ENCODE results near the gene NUDT22.
A peak's percentile ranks its signal among the peaks of the same experiment; 100 is the strongest.

The NUDT22 gene

DNA sequence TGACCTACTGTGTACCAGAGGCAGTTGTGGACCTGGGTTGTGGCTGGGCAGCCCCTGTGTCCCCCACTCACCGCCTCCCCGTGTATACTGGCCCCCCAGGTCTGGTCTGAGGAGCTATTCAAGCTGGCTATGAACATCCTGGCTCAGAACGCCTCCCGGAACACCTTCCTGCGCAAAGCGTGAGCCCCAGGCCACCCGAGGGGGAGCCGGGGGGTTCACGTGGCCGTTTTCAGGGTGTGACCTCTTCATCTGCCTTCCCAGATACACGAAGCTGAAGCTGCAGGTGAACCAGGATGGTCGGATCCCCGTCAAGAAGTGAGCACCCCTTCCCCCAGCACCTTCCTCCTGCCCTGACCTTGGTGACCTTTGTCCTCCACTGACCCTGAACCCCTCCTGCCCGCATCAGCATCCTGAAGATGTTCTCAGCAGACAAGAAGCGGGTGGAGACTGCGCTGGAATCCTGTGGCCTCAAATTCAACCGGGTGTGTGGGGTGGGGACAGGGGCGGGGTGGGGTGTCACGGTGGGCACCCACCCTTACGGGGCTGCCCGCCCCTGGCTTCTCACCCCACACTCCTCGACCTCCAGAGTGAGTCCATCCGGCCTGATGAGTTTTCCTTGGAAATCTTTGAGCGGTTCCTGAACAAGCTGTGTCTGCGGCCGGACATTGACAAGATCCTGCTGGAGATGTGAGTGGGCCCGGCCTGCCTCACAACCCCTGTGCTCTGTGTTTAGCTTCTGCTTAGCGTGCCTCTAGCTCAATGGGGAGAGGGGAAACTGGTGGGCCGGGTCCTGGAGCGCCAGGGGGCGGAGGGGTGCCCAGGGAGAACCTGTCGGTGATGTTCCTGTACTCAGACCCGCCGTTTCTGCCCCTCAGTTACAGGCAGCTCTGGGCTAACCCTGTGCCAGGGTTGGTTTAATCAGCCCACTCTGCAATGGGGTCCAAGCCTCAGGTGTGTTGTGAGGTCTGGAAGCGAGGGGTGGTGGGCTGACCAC lies 29.4 kb downstream of the NUDT22 start:
- no peak for DNase-seq (ENCODE audit: low spot score)

DNA sequence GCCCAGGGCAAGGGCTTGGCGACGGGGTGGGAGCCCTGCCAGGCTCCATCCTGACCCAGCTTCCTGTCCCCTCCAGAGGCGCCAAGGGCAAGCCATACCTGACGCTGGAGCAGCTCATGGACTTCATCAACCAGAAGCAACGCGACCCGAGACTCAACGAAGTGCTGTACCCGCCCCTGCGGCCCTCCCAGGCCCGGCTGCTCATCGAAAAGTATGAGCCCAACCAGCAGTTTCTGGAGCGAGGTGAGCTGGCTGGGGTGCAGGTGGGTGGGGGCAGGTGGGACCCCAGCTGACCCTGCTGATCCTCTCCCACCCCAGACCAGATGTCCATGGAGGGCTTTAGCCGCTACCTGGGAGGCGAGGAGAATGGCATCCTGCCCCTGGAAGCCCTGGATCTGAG lies 30.2 kb downstream of the NUDT22 start:
- DNase-seq (ENCODE audit: low spot score) = no peak

DNA sequence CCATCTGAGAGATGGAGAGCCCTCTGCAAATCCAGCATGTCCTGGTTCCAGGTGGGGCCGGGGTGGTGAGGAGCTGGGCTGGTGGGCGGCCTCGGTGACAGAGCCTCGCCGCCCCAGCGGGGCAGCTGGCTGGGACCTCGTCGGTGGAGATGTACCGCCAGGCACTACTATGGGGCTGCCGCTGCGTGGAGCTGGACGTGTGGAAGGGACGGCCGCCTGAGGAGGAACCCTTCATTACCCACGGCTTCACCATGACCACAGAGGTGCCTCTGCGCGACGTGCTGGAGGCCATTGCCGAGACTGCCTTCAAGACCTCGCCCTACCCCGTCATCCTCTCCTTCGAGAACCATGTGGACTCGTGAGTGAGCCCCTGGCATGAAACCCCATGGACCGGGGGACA lies 32.3 kb downstream of the NUDT22 start:
- no peak for DNase-seq (ENCODE audit: low spot score)

DNA sequence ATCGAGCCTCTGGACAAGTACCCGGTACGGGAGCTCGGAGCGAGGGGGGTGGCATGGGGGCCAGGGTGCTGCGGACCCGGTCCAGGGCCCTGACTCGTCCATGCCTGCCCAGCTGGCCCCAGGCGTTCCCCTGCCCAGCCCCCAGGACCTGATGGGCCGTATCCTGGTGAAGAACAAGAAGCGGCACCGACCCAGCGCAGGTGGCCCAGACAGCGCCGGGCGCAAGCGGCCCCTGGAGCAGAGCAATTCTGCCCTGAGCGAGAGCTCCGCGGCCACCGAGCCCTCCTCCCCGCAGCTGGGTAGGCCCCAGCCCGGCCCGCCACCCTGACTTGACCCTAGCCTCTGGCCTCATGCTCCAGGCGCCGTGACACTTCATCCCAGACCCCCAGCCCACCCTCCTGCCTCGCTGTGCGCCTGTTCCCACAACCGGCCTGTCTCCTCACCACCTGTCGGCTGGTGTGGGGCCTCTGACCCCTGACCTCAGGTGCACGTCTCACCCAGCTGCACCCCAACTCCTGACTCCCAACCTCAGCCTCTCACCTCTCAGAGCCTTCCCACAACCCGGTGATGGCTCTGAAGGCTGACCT lies 33.0 kb downstream of the NUDT22 start:
- DNase-seq (ENCODE audit: low spot score) = no peak

DNA sequence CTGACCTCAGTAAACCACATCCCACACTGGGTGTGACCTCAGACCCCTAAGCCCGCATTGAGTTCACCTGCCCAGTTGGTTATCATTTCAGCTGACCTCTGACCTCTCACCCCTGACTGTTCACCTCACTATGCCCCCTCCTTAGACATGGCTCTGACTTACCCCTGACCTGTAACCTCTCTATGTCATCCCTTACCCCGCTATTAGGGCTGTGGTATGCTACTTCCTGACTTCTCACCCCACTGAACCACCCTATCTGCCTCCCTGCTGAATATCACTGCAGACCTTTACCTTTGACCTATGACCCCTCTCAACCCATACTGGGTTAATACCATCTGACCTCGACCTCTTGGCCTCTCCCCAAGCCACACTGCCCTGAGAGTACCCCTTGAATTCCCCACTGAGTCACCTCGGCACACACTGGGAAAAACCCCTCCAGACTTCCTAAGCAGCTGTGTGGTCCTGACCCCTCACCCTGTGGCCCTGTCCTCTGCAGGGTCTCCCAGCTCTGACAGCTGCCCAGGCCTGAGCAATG lies 33.5 kb downstream of the NUDT22 start:
- no peak for DNase-seq (ENCODE audit: low spot score)

DNA sequence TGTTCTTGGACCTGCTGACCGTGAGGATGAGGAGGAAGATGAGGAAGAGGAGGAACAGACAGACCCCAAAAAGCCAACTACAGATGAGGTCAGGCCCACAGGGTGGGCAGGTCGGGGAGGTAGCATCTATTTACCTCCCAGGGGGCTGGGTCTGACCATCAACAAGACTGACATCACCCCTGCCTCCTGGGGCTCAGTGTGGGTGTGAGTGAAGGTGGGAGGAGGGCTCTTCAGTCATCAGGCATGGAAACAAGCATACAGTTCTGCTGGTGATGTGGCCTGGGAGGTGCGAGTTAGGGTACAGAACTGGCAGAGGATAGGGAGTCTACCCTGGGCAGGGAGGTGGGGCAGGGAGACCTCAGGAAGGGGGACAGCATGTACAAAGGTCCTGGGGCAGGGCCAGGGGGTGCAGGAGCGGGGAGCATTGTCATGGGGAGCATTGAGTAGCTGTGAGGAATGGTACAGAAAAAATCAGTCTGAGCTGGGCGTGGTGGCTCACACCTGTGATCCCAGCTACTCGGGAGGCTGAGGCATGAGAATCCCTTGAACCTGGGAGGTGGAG lies 34.2 kb downstream of the NUDT22 start:
- DNase-seq (ENCODE audit: low spot score) = no peak

DNA sequence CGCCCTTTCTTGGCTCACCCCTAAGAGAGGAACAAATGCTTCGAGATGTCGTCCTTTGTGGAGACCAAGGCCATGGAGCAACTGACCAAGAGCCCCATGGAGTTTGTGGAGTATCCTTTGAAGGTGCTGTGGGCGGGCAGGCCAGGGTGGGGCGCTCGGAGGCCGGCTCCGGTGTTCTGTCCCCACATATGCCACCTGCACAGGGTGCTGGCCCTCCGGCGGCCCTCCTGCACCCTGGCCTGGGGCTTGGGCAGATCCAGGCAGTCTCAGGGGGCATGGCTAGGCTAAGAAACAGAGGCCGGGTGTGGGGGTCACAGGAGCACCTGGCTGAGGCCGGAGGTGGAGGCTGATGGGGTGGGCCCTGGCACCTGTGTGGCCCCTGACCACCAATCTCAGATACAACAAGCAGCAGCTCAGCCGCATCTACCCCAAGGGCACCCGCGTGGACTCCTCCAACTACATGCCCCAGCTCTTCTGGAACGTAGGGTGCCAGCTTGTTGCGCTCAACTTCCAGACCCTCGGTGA lies 35.5 kb downstream of the NUDT22 start:
- DNase-seq (ENCODE audit: low spot score) = no peak

DNA sequence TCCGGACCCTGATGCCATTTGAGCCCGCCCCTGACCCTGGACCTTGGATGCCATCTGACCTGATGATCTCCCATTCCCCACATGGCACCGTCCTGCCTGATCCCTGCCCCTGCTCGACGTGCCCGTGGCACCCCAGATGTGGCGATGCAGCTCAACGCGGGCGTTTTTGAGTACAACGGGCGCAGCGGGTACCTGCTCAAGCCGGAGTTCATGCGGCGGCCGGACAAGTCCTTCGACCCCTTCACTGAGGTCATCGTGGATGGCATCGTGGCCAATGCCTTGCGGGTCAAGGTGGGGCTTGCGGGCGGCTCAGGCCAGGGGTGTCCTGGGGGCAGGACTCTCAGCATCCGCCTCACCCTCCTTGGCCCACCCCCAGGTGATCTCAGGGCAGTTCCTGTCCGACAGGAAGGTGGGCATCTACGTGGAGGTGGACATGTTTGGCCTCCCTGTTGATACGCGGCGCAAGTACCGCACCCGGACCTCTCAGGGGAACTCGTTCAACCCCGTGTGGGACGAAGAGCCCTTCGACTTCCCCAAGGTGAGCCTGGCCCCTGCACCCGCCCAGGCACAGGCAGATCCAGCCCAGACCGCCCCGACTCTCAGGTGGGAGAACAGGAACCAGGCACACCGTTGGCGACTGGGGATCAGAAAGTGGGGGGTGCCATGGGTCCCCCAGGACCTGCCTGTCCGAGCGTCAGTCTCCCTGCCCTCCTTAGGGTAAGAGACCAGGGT lies 36.4 kb downstream of the NUDT22 start:
- DNase-seq (ENCODE audit: low spot score) = no peak

DNA sequence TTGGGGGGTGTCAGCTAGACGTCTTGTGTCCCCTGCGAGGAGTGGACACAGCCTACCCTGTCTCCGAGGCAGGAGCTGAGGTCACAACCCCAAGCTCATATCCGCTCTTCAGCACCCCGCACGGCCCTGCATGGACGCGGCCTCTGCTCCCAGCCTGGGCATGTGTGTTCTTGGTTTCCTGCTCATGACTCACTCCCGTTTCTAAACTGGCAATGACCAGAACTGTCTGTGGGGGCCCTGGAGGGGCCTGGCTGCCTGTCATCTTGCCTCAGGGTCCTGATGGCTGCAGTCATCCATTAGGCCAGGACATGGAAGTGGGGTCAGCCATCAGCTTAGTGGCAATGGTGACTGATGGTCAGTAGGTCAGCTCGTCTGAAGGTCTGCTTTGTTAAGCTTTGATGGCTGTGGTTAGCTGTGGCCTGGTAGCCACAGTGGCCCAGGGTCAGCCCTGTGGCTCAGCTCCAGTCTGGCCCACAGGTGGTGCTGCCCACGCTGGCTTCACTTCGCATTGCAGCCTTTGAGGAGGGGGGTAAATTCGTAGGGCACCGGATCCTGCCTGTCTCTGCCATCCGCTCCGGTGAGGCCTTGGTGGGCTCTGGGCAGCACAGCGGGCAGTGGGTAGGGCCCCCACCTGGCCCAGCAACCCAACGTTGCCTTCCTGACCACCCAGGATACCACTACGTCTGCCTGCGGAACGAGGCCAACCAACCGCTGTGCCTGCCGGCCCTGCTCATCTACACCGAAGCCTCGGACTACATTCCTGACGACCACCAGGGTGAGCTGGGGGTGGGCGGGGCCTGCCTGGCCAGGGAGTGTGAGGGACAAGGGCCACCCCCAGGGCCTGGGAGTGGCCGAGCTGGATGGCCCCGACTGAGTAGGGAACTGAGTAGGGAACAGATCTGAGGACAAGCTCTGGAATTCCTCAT lies 37.2 kb downstream of the NUDT22 start:
- no peak for DNase-seq (ENCODE audit: low spot score)

DNA sequence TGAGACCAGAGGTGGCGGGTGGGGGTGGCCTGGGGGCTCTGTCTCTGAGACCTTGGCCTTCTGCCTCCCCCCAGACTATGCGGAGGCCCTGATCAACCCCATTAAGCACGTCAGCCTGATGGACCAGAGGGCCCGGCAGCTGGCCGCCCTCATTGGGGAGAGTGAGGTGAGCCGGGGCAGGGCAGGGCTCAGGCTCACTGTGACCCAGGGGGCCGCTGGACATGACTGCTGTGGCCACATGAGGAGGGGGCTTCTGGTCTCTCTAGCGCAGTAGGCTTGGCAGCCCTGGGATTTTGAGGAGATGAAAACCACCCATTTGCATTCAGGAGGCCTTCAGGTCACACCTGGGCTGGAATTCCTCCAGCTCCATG lies 37.9 kb downstream of the NUDT22 start:
- no peak for DNase-seq (ENCODE audit: low spot score)

DNA sequence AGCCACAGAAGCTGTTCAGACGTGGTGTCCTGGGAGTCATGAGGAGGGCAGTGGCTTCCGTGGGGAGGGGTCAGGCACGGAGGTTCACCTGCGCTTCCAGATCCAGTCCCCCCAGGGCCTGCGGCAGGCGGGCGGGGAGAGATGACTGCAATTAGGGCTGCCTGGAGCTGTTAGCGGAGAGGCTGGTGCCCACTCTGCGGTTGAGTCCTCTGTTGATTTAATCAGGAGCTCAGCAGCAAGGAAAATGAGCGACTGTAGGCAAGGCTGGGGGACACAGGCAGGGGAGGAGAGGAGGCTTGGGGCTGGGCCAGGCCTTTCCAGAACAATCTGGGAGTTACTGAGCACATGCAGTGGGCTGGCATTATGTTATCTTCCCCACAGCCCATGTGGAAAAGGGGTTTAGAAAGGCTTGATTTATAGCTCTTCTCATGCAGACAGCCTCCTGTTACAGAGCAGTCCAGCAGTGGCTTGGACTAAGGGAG lies 38.3 kb downstream of the NUDT22 start:
- DNase-seq (ENCODE audit: low spot score) = no peak

DNA sequence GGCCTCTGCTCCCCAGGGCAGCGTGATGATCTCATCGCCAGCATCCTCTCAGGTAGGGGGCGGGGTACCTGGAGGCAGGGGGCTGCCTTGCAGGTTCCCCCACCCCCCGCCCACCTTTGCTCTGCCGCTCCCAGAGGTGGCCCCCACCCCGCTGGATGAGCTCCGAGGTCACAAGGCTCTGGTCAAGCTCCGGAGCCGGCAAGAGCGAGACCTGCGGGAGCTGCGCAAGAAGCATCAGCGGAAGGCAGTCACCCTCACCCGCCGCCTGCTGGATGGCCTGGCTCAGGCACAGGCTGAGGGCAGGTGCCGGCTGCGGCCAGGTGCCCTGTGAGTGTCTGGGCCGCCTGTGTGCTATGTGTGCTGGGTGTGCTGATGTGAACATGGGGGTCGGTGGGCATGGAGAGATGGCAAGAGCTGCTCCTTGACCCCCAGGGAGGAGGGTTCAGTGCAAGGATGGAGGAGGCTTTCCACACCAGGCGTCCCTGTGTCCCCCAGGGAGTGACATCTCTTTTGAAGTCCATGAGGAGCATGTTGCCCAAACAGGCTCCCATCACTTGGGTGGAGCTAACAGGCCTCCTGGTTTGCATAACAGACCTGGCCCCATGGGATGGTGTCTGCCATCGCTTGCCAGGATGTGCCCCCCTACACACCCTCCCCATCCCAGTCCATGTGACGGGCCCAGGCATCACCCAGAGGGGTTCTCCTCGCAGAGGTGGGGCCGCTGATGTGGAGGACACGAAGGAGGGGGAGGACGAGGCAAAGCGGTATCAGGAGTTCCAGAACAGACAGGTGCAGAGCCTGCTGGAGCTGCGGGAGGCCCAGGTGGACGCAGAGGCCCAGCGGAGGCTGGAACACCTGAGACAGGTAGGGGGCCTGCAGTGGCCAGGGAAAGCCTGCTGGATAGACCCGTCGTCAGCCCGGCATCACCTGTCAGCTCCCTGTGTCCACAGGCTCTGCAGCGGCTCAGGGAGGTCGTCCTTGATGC lies 39.4 kb downstream of the NUDT22 start:
- no peak for DNase-seq (ENCODE audit: low spot score)

DNA sequence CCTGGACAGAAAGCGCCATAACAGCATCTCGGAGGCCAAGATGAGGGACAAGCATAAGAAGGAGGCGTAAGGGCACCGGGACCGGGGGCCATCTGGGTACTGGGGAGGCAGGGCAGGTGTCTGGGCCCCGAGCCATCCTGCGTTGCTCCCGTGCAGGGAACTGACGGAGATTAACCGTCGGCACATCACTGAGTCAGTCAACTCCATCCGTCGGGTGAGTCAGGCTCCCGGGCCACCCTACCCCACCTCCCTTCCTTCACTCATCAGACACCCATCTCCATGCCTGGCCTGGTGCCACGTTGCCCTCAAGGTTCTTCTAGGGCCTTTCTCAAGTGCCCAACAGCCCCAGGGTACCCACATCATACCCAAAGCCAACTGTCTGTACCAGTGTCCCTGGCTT lies 40.3 kb downstream of the NUDT22 start:
- DNase-seq (ENCODE audit: low spot score) = no peak

DNA sequence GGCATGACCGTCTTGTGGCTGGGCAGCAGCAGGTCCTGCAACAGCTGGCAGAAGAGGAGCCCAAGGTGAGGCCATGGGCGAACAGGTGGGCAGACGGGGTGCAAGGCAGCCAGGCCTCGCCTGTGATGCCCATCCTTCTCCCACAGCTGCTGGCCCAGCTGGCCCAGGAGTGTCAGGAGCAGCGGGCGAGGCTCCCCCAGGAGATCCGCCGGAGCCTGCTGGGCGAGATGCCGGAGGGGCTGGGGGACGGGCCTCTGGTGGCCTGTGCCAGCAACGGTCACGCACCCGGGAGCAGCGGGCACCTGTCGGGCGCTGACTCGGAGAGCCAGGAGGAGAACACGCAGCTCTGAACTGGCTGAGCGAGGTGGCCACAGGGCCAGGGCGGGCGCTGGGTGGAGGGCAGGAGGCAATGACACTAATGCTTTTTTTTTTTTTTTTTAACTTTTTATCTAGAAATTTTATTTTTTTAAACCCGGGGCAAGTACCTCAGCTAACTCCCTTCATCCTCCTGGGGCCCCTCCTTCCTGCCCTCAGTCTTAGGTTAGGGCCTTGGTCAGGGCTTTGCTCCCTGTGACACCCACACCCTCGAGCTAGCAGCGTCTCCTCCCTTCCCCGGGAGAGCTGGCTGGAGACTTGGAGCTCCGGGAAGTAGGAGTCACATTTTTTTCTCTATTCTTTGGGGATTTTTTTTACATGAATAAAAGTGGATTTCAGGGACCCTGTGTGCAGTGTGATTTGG lies 41.3 kb downstream of the NUDT22 start:
- no peak for DNase-seq (ENCODE audit: low spot score)

DNA sequence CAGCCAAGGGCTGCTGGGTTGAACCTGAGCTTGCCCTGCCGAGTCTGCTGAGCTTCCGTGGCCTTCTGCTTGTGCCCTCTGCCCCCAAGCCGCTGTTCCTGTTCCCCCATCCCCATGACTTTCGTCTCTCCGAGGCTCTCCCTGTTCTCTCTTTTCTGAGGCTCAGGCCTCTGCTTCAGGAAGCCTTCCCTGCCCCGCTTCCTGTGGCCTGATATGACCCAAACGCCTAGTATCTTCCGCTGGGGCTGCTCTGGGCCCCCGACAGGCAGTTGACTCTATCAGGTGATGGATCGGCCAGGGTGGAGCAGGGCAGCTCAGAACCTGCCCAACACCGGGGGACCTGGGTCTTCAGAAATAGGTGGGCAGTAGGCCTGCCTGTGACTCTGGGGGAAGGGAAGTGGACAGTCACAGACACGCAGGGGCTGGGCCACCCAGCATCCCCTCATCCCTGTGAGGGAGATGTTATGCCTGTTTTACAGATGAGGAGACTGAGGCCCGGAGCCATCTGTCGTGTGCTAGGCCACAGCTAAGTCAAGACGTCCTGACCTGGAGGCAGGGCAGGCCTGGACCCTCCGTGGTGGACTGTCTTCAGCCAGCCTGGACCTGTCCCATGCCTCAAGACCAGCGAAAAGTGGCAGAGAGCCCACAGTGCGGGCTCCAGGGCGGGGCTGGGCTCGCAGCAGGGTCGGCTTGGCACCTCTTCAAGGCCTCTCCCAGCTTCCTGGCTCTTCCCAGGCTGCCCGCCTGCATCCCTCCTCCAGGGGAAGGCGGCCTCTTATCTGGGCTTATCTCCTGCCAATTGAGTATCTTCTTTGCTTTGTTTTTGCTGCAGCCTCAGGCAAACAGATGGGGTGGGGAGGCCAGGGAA lies 42.2 kb downstream of the NUDT22 start:
- no peak for DNase-seq (ENCODE audit: low spot score)

DNA sequence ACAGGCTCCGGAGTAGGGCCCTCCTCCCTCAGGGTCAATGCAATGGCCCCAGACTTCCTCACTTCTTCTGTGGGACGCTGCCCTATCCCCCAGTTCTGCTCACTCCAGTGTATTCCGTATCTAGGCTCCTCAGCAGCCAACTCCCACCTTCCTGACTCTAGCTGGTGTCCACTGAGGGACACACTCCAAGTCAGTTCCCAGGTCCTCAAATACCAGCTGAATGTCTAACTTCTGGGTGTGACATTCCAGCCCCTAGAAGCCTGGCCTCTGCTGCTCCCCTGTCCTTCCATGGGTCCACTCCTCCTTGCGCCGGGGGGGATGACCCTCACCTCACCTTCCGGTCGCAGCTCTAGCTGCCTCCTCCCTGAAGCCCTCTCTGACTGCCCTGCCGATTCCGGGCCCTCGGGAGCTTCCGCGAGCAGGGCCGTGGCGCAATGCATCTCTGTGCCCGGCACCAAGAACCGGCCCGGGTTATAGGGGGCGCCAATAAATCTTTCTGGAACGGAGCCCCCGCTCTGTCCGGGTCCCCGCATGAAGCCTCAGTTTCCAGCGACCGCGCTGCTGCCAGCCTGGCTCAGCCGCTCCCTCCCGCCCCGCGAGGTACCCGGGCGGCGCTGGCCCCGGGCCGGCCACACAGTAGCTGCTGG lies 42.9 kb downstream of the NUDT22 start:
- no peak for DNase-seq (ENCODE audit: low spot score)

DNA sequence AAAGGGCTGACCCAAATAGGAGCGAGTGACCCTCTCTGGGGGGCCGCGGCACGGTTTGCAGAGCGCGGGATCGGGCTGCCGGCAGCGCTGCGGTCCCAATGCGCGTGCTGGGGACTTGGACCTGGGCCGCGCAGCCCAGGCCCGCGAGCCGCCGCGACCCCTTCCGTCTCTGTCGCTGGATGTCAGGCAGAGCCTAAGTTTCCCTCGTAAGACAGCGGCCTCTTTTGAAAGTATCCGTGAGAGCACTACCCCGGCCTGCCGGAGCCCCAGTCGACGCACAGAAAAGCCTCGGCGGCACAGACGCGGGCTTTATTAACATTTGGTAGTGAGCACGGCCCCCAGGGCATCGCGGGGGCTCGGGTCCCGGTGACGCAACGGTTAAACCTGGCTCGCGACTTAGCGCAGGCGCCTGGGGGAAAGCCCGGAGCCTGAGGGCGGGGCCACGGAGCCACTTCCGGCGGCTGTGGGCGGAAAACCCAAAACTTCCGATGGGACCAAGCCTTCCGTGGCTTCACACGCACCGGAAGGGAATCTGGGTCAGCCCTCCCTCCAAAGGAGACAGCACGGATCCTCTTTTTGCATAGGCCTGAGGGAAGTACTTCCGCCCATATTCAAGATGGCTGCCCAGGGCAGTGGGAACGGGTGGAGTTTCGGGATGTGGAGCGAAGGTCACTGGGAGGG lies 43.6 kb downstream of the NUDT22 start:
- peak; percentile 100 for DNase-seq (ENCODE audit: low spot score)
